AG04450 (cell line): ENCODE results near the gene PCSK6. TPM values are rescaled to one million over a fixed set of nuclear protein-coding genes. Genes with fewer than 3 reads are reported as not detected.

Experiments used
- CTCF ChIA-PET: fragments of 300-600, 350-600 bp; formaldehyde crosslinking; extraction: SDS; loops from one replicate; lab custom pipeline; 2022; ENCODE audit warnings: antibody characterized with exemption, inconsistent platforms; lab: Charles Lee
- POLR2A ChIA-PET: fragments of 350-600 bp; formaldehyde crosslinking; extraction: SDS; loops from one replicate; lab custom pipeline; 2021; ENCODE audit warnings: antibody characterized with exemption, inconsistent platforms; lab: Yijun Ruan, JAX
- DNase-seq: peaks from one replicate; pipeline ENCODE4 v3.0.0-alpha.2; 2011; ENCODE audit warnings: low read depth, low spot score
- H3K27ac ChIP-seq: one replicate; pipeline ENCODE4 v1.5.1; 2012; ENCODE audit warnings: low read depth, low read length, control low read depth
- H3K27me3 ChIP-seq: one replicate; pipeline ENCODE4 v1.6.0; 2012; ENCODE audit warnings: low read length; ENCODE audit not compliant: control insufficient read depth, insufficient read depth
- H3K4me3 ChIP-seq: 2 replicates; pipeline ENCODE4 v1.5.1; 2011; ENCODE audit warnings: mild to moderate bottlenecking, low read depth, low read length, control low read depth
- H3K9me3 ChIP-seq: 2 replicates; pipeline ENCODE4 v1.5.1; 2012; ENCODE audit warnings: low read length; ENCODE audit not compliant: control insufficient read depth, insufficient read depth
- polyA minus RNA-seq: library from RNA; depleted of rRNA, polyadenylated mRNA; stranded (reverse); fragments of >200 nt; gene quantifications from 2 replicates; pipeline ENCODE4 v1.2.3, GENCODE V29; 2011; rRNA and poly(A)+ RNA removed
- polyA plus RNA-seq: library from polyadenylated mRNA; depleted of rRNA; stranded (reverse); fragments of >200 nt; gene quantifications from 2 replicates; pipeline ENCODE4 v1.2.3, GENCODE V29; 2011; rRNA removed
- TF ChIP-seq, protein P1 (sequence below): IDR thresholded peaks from 2 replicates; pipeline ENCODE4 v1.5.1; 2011; ENCODE audit warnings: low read depth, low read length, control low read depth, inconsistent platforms

The PCSK6 gene
- 0.06 TPM in 1 of 2 replicates, not detected in the other for polyA plus RNA-seq
- polyA minus RNA-seq = not detected in 2 replicates

DNA sequence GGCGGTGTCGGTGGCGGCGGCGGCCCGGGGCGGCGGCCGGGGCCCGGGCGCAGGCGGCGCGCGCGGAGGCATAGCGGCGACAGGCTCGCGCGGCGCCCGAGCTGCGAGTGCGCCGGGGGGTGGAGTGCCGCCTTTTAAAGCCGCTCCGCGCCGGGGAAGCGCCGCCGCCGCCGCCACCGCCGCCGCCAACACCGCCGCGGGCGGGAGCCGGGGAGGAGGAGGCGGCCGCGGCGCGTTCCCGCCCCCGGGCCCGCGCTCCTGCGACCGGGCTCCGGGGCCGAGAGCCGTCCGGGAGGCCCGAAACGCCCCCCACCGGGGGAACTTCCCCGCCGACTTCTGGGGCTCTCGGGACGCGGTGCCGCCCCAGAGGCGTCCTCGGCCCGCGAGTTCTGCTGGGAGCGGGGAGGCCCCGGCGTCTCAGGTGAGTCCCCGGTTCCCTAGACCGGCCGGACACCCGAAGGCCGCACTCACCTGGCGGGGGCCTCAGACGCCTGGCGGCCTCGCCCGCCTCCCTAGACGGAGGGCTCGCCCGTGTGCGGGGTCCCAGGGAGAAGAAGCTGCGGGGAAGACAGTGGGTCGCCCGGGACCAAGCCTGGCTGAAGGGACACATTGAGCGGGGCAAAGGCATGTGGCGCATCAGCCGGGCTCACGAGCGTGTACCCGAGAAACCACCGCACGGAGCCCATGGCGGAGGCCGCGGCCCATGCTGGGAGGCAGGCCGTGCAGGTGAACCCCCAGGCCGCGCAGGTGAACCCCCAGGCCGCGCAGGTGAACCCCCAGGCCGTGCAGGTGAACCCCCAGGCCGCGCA lies at the start of gene PCSK6:
PCSK6 (minus strand) TSS at position 109 of the 809 bp plus-strand sequence; CDS start at position 72, 37 bp downstream.
- POLR2A ChIA-PET = no interaction called here
- CTCF ChIA-PET = no interaction called here

DNA sequence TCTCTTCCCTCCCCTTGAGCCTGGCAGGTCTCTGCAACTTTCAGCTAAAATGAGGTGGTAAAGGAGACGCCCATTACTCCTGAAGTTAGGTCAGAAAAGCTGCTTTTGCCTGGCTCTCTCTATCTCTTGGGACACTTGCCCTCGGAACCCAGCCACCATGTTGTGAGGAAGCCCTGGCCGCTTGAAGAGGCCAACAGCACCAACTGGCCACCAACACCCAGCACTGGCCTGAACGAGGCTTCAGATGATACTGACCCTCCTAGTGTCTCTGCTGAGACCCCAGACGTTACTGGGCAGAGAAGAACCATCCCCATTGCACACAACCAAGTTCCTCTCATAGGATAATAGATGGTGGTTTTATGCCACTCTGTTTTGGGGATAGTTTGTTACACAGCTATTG lies 49.5 kb upstream of the PCSK6 start:
- Histone ChIP-seq H3K9me3 (peaks cover 14% of the 10 kb centered on the region; the same call in 1 of the 2 replicates), H3K4me3 (no peak overlapping the region), H3K27ac (no peak overlapping the region), H3K27me3 (no peaks in the 10 kb centered on the region)
- CTCF ChIA-PET = interaction anchor here (1.5 kb wide), 1 partner anchor 101 kb away, joined by 3 read pairs; no protein-coding TSS in a partner anchor
- TF ChIP-seq, protein P1, sequence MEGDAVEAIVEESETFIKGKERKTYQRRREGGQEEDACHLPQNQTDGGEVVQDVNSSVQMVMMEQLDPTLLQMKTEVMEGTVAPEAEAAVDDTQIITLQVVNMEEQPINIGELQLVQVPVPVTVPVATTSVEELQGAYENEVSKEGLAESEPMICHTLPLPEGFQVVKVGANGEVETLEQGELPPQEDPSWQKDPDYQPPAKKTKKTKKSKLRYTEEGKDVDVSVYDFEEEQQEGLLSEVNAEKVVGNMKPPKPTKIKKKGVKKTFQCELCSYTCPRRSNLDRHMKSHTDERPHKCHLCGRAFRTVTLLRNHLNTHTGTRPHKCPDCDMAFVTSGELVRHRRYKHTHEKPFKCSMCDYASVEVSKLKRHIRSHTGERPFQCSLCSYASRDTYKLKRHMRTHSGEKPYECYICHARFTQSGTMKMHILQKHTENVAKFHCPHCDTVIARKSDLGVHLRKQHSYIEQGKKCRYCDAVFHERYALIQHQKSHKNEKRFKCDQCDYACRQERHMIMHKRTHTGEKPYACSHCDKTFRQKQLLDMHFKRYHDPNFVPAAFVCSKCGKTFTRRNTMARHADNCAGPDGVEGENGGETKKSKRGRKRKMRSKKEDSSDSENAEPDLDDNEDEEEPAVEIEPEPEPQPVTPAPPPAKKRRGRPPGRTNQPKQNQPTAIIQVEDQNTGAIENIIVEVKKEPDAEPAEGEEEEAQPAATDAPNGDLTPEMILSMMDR = no peak
- no peak for DNase-seq
- POLR2A ChIA-PET = no interaction called here

More for the DNA sequence above, at the start of gene PCSK6:
- DNase-seq = no peak
- H3K27me3 ChIP-seq = peaks cover 39% of the 10 kb centered on the region
- TF ChIP-seq, protein P1 = no peak
- no peak within 1 kb of the TSS for H3K27ac ChIP-seq
- no peaks in the 10 kb centered on the region; the same call in 1 of the 2 replicates for H3K9me3 ChIP-seq
- no peak within 1 kb of the TSS for H3K4me3 ChIP-seq

DNA sequence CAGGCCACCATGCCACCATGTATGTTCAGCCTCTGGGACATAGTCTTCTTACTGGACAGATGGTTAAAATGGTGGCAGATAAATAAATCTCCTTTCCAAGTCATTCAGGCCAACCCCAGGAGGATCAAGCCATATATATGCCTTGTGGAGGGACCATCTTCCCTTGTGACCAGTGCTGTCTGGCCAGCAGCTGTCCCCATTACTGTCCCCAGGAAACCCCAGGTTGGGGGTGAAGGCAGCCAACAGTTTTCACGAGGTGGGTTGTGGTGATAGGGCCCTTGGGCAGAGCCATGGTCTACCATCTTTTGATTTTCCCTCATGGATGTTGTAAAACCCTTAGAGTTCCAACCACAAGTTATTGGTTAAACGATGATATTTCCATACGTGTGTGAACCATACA lies 48.7 kb upstream of the PCSK6 start:
- TF ChIP-seq, protein P1 = no peak
- H3K4me3 ChIP-seq = no peak overlapping the region
- H3K27me3 ChIP-seq = no peaks in the 10 kb centered on the region
- no peak for DNase-seq
- ChIA-PET CTCF (interaction anchor here (1.5 kb wide), 1 partner anchor 102 kb away, joined by 3 read pairs; no protein-coding TSS in a partner anchor), POLR2A (no interaction called here)
- peaks cover 13% of the 10 kb centered on the region; the same call in 1 of the 2 replicates for H3K9me3 ChIP-seq
- H3K27ac ChIP-seq = no peak overlapping the region

DNA sequence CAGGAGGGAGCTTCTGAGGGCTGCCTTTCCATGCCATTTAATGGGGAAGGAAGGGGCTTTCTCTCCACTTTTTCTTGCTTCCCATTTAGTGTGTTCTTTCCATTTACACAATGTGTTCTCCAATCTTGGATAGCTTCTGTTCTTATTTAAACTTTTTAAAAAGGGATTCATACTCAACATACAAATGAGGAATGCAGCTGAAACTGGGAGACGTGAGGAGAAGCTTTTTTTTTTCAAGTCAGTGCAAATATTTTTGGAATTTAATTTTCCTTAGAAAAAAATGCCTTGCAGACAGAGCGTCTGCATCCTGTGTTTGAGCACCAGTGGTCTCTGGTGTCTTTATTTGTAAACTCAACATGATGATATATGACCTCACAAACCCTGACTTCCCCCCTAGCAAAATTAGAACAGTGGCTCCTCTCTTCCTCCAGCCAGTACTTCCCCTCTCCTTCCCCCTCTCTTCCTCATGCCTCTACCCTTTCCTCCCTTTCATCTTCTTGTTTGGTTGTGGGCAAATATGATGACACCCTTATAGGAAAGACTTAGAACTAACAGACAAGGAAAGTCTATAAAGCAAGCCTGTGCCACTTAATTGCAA lies 48.1 kb upstream of the PCSK6 start:
- no peaks in the 10 kb centered on the region for H3K27me3 ChIP-seq
- peaks cover 9% of the 10 kb centered on the region; the same call in 1 of the 2 replicates for H3K9me3 ChIP-seq
- TF ChIP-seq, protein P1 = no peak
- H3K27ac ChIP-seq = no peak overlapping the region
- H3K4me3 ChIP-seq = no peak overlapping the region
- no peak for DNase-seq
- ChIA-PET CTCF (interaction anchor here (1.5 kb wide), 1 partner anchor 103 kb away, joined by 3 read pairs; no protein-coding TSS in a partner anchor), POLR2A (no interaction called here)
